HEK293T (cell line): ENCODE results near the gene GRIK1.

ENCODE experiments used
- ARNT ChIP-seq: fragments of 450-650 bp; IDR thresholded peaks from 2 replicates; pipeline ENCODE4 v1.6.1; 2017; ENCODE audit warnings: mild to moderate bottlenecking
- BHLHE40 ChIP-seq: fragments of 450-650 bp; IDR thresholded peaks from 2 replicates; pipeline ENCODE4 v1.6.1; 2016; ENCODE audit warnings: mild to moderate bottlenecking, moderate library complexity, borderline replicate concordance
- ELF4 ChIP-seq: fragments of 450-650 bp; IDR thresholded peaks from 2 replicates; pipeline ENCODE4 v1.6.1; 2017; ENCODE audit warnings: antibody characterized with exemption
- FOXA1 ChIP-seq: fragments of 450-650 bp; IDR thresholded peaks from 2 replicates; pipeline ENCODE4 v1.6.1; 2016; ENCODE audit warnings: mild to moderate bottlenecking
- FOXK2 ChIP-seq: fragments of 450-650 bp; IDR thresholded peaks from 2 replicates; pipeline ENCODE4 v1.6.1; 2016; ENCODE audit warnings: mild to moderate bottlenecking
- FOXM1 ChIP-seq: fragments of 450-650 bp; IDR thresholded peaks from 2 replicates; pipeline ENCODE4 v1.6.1; 2017; ENCODE audit warnings: mild to moderate bottlenecking, borderline replicate concordance
- L3MBTL2 ChIP-seq: fragments of 450-650 bp; conservative IDR thresholded peaks from 2 replicates; pipeline ENCODE4 v1.6.1; 2016; ENCODE audit warnings: mild to moderate bottlenecking
- LEF1 ChIP-seq: fragments of 450-650 bp; IDR thresholded peaks from 2 replicates; pipeline ENCODE4 v1.6.1; 2017; ENCODE audit warnings: mild to moderate bottlenecking, borderline replicate concordance
- NFRKB ChIP-seq: fragments of 450-650 bp; IDR thresholded peaks from 2 replicates; pipeline ENCODE4 v1.6.1; 2016; ENCODE audit warnings: mild to moderate bottlenecking, moderate library complexity
- SP1 ChIP-seq: fragments of 450-650 bp; IDR thresholded peaks from 2 replicates; pipeline ENCODE4 v1.6.1; 2017
- SUZ12 ChIP-seq: fragments of 450-650 bp; IDR thresholded peaks from 2 replicates; pipeline ENCODE4 v1.6.1; 2016; ENCODE audit warnings: mild to moderate bottlenecking
- TARDBP ChIP-seq: fragments of 450-650 bp; IDR thresholded peaks from 2 replicates; pipeline ENCODE4 v1.6.1; 2016
- ZNF384 ChIP-seq: fragments of 450-650 bp; IDR thresholded peaks from 2 replicates; pipeline ENCODE4 v1.6.1; 2016
- TF ChIP-seq, protein P1 (sequence below): fragments of 450-650 bp; IDR thresholded peaks from 2 replicates; pipeline ENCODE4 v1.6.1; 2016

DNA sequence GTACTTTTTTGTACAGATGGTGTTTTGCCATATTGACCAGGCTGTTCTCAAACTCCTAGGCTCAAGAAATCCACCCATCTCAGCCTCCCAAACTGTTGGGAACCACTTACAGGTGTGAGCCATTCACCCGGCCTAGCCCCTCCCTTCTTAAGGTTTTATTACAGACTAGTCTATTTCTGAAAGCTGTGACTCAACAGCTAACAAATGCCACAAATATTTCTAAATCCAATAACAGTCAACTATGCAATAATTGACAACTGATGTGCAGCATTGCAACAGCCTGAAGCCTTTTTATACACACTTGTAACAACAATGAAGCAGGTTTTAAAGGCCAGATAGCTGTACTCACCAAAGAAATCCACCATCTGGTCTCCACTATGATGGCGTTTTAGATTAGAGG is 51.4 kb downstream of the GRIK1 start:
- TF ChIP-seq FOXA1 (no peak), LEF1 (no peak), SP1 (no peak), FOXM1 (no peak), BHLHE40 (no peak), NFRKB (no peak), L3MBTL2 (no peak), FOXK2 (no peak), TARDBP (no peak), ZNF384 (no peak), ELF4 (no peak), SUZ12 (no peak), ARNT (no peak)
- TF ChIP-seq, protein P1, sequence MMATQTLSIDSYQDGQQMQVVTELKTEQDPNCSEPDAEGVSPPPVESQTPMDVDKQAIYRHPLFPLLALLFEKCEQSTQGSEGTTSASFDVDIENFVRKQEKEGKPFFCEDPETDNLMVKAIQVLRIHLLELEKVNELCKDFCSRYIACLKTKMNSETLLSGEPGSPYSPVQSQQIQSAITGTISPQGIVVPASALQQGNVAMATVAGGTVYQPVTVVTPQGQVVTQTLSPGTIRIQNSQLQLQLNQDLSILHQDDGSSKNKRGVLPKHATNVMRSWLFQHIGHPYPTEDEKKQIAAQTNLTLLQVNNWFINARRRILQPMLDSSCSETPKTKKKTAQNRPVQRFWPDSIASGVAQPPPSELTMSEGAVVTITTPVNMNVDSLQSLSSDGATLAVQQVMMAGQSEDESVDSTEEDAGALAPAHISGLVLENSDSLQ = no peak
